Fibroblast of peridontal ligament (primary cell): ENCODE measurements around the gene HYAL3.
"Not testable (repeated sequence)": the region's sequence is repeated elsewhere in the genome, so short reads cannot be mapped to it uniquely, and the experiment has no call there.

ENCODE experiments used
- DNase-seq: peaks from one replicate; pipeline ENCODE4 v3.0.0-alpha.2; 2010; ENCODE audit errors: extremely low read depth

HYAL3 gene

DNA sequence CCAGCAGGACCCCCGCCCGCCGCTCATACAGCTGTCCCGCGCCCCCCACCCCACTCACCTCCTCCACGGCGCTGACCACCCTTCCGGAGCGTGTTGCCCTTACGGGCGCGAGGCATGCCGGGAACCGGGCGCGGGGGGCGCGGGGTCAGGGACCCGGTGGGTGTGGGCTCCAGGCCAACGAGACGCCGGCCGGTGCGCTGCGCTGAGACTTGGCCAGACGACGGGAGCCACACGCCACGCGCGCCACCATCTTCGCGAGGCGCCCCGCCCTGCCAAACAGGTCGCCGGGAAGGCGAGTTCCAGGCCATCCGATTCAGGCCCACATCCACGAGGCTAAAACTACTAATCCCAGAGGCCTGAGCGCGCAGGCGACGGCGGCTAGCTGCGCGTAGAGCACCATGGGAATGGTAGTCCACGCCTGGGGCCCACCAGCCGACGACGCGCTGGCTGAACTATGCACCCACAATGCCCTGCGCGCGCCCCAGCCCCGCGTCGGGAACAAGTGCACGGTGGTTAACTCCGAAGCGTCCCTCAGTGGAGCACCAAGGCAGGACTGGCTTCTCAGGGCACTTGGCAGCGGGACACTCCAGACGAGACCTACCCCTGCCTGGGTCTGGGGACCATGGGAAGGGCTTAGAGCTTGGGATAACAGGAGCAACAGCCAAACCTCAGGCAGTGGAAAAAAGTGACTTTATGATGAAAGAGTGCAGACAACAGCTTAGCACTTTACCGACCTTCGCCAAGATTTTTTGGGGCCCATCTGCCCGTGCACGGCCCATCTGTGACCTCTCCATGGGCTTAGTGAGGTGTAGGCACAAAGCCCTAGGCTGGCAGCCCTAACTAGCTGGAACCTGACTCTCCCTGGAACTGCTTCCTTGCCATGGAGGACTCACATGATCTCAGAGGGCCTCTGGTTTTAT is 6.8 kb downstream of the HYAL3 start, which contains the start of gene IFRD2:
IFRD2 (minus strand) TSS at position 271 of the 920 bp plus-strand sequence; CDS start at position 116, 155 bp downstream.
- peak; percentile 95 for DNase-seq

DNA sequence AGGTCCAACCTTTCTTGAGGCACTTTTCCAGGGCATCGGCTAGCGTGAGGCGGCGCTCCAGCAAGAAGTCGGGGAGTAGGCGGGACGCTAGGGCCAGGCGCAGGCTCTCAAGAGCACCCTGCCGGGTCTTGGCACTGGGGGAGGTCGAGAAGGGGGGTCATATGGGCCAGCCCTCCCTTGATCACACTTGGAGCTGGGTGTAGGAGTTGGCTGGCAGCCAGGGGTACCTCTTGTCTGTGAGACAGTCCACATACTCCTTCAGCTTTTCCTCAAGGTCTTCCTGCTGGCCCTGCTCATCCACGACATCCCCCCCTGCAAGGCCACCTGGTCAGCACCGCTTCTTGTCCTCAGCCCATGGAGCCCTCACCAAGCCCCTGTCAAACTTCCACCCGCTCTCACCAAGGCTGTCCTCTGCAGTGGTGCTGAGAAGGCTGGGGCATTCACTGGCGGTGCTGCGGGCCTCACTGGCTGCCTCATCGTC is 9.0 kb downstream of the HYAL3 start:
- no peak for DNase-seq

DNA sequence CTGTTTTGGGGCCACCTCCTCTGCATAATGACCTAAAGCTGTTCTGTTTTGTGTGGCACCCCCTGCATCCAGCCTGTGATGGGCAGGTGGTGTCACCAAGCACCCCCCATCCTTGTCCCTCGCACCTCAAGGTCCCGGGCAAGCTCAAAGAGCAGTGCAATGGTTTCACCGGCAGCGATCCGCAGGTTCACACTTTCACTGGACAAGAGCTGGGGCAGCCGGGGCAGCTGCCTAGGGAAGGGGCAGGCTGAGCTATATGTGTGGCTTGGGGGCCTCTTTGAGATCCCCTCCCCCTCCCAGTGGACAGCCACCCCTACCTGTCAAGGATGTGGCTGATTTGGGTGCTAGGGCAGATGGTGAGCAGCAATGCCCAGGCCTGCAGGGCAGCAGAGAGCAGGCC is 10.1 kb downstream of the HYAL3 start:
- no peak for DNase-seq

GRCh38 chr3:50288387-50289007 is 10.7 kb downstream of the HYAL3 start:
- DNase-seq: no peak

DNA sequence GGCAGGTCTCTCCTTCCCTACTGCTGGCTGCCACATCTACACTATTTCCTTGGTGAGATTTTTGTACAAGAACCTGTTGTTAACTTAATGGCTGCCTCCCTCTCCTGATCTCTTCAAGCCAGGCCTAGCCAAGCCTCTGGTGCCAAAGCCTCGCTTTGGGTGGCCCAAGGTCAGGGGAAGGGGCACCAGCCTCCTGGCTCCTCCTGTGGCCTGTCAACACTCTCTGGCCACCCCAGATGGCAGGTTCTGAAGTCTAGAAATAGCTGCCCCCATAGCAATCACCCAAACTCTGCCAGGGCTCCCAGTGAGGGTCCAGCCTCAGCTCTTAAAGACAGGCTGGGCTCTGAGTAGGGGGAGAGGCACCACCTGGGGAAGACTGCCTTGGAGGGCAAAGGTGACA is 11.9 kb downstream of the HYAL3 start:
- no peak for DNase-seq

GRCh38 chr3:50286322-50287227 is 12.6 kb downstream of the HYAL3 start:
- no peak for DNase-seq

GRCh38 chr3:50284121-50284520 is 15.1 kb downstream of the HYAL3 start:
- not testable (repeated sequence) for DNase-seq

DNA sequence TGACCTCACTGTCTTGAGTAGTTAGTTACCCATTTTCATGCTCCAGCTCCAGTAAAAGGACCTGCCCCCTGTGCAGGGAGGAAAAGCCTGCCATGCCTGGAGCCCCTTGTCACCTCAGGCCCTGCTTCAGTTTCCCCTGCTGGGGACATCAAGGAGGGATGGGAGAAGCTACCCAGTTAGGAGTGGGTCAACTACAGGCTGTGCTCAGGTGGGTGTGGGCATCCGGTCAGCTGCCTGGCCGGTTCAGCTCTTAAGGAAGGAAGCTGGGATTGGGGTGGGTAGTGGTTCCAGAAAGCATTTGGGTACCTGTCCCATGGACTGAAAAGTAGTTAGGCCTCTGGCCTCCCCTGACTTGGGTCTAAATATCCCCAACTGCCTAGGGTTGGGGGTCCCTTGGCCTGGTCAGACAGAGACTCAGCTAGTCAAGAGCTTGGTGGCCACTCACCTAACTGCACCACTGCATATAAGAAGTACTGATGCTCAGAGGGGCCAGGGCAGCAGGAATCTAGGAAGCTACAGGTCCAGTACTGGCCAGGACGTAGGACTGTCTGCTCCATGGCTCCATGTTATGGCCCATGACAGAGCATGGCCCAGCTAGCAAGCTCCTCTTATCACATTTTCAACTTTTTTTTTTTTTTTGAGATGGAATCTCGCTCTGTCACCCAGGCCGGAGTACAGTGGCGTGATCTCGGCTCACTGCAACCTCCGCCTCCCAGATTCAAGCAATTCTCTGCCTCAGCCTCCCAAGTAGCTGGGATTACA is 19.8 kb downstream of the HYAL3 start:
- no peak for DNase-seq

- DNase-seq: no peak
Measured at GRCh38 chr3:50278880-50279224, 20.4 kb downstream of the HYAL3 start, which contains the start of gene LSMEM2. LSMEM2 (plus strand) TSS chr3:50279087; CDS start chr3:50279114, 27 bp downstream.

- no peak for DNase-seq
Measured at GRCh38 chr3:50278123-50278879, 20.9 kb downstream of the HYAL3 start.

DNA sequence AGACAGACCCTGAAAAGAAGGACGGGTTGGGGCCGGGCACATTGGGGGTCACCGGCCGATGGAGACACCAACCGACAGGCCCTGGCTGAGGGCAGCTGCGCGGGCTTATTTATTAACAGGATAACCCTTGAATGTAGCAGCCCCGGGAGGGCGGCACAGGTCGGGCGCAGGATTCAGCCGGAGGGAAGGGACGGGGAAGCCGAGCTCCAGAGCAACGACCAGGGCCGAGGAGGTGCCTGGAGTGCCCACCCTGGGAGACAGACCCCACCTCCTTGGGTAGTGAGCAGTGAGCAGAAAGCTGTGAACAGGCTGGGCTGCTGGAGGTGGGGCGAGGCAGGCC is 22.5 kb downstream of the HYAL3 start:
- no peak for DNase-seq

- DNase-seq: no peak
Measured at GRCh38 chr3:50275996-50276761, 23.0 kb downstream of the HYAL3 start.

DNA sequence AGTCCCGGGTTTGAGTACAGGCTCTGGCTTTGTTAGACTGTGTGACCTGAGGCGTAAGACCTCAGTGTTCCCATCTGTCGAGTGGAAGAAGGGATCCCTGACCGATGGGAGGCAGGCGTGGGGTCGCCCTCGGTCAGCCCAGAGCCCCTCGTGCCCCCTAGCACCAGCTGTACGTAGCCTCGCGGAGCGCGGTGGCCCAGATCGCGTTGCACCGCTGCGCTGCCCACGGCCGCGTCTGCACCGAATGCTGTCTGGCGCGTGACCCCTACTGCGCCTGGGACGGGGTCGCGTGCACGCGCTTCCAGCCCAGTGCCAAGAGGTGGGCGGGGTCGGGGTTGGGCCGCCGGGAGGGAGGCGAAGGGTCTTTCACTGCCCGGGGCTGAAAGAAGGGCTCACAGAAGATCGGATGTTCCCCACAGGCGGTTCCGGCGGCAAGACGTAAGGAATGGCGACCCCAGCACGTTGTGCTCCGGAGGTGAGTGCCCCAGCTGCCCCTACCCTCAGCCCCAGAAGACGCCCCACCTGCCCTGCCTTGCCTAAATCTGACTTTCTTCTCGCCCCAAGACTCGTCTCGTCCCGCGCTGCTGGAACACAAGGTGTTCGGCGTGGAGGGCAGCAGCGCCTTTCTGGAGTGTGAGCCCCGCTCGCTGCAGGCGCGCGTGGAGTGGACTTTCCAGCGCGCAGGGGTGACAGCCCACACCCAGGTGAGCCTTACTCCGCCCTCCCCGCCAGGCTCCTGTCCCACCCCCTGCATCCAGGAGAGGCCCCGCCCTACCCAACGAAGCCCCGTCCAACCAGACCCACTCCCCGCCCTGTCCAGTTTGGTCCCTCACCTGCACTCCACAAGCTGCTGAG is 23.8 kb downstream of the HYAL3 start:
- DNase-seq: no peak

GRCh38 chr3:50274371-50275104 is 24.7 kb downstream of the HYAL3 start:
- peak; percentile 44 for DNase-seq

GRCh38 chr3:50273689-50274065 is 25.5 kb downstream of the HYAL3 start:
- DNase-seq: no peak

- peak; percentile 69 for DNase-seq
Measured at GRCh38 chr3:50272911-50273688, 26.1 kb downstream of the HYAL3 start.

DNA sequence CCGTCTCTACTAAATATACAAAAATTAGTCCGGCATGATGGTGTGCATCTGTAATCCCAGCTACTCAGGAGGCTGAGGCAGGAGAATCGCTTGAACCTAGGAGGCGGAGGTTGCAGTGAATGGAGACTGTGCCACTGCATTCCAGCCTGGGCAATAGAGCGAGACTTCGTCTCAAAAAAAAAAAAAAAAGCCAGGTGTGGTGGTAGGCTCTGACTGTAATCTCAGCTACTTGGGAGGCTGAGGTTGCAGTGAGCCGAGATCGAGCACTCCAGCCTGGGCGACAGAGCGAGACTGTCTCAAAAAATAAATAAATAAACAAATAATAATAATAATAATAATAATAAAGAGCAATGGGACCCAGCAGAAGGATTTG is 26.7 kb downstream of the HYAL3 start:
- not testable (repeated sequence) for DNase-seq
